Ovary (tissue), 9 donors: ENCODE measurements around the gene SMOC2. TPM values are rescaled to one million over a fixed set of nuclear protein-coding genes. Genes with fewer than 3 reads are reported as not detected.

ENCODE experiments used
- DNase-seq, 5 donors: peaks; one replicate each; pipeline ENCODE4 v3.0.0-alpha.2; 2019 to 2020
- H3K27ac ChIP-seq, 2 donors: fragments of 200-600 bp; one replicate each; pipeline versions ENCODE4 v1.5.1 to v1.8.0; 2019 to 2022
- H3K27me3 ChIP-seq: fragments of 200-600 bp; one replicate; pipeline ENCODE4 v1.8.0; 2022
- H3K36me3 ChIP-seq: fragments of 200-600 bp; sonication (generic); one replicate; pipeline ENCODE4 v1.5.1; 2019
- H3K4me1 ChIP-seq: one replicate; pipeline ENCODE4 v1.8.1; 2013; ENCODE audit warnings: mild to moderate bottlenecking, moderate library complexity; ENCODE audit not compliant: insufficient read depth
- H3K4me3 ChIP-seq: fragments of 200-600 bp; sonication (generic); one replicate; pipeline ENCODE4 v1.5.1; 2017
- H3K9me3 ChIP-seq, 2 donors: fragments of 200-600 bp in 1 of 2; sonication (generic) in 1 of 2; one replicate each; pipeline versions ENCODE4 v1.5.1 to v1.8.1; 2013 to 2019; ENCODE audit warnings: mild to moderate bottlenecking in 1 of 2, moderate library complexity in 1 of 2
- CTCF ChIP-seq, 3 donors: fragments of 450-650 bp in 2 of 3; fragments of 200-600 bp in 1 of 3; IDR thresholded peaks; one replicate each; pipeline versions ENCODE4 v1.5.1 to v1.8.0; 2016 to 2022; ENCODE audit warnings: antibody characterized with exemption in 3 of 3, mild to moderate bottlenecking in 1 of 3
- EP300 ChIP-seq: sonication (generic); formaldehyde crosslinking; IDR thresholded peaks from one replicate; pipeline ENCODE4 v1.6.1; 2017; ENCODE audit warnings: antibody characterized with exemption
- POLR2A ChIP-seq: fragments of 450-650 bp; IDR thresholded peaks from one replicate; pipeline ENCODE4 v1.6.1; 2017; ENCODE audit warnings: antibody characterized with exemption, mild to moderate bottlenecking, moderate library complexity
- WGBS, 3 donors: extraction: QIAGEN DNeasy Blood & Tissue Kit in 1 of 3; methylation state at CpG; one replicate each; pipeline versions ENCODE4 v1.1.5 to v1.1.7; 2013 to 2017; 5-methylcytosine and 5-hydroxymethylcytosine counted together
- intact Hi-C, 4 donors: fragments of 100-400 bp; cut with DNase I; formaldehyde crosslinking; loops; one replicate each; pipeline versions ENCODE4 v1.11.0 to v1.15.1; 2022 to 2023
- polyA plus RNA-seq, 2 donors: library from polyadenylated mRNA; stranded (reverse); fragments of 200-250 nt in 1 of 2; fragments of 350-450 nt in 1 of 2; fragmentation: Illumina TruSeq in 1 of 2; extraction: RNeasy Lipid Tissue Mini Kit (QIAGEN cat#74804) in 1 of 2; gene quantifications; one replicate each; pipeline ENCODE4 v1.2.3, GENCODE V29; 2013 to 2014
- total RNA-seq, 7 donors: library from RNA; depleted of rRNA in 2 of 7; stranded (reverse); fragments of >200 nt in 2 of 7; fragmentation: NEBNext Ultra II Directional in 3 of 7; extraction: Animal tissue kit (Norgen Biotek cat#: 25700) in 3 of 7; gene quantifications; one replicate each; pipeline versions ENCODE4 v1.1.0 to v1.2.4, GENCODE V29; 2016 to 2023
- donor health status: DM: no; HTN: no; CAD: no; lungs with moderate emphysema.
- donor health status: DM: no; HTN: no; CAD: no.
- donor health status: Bipolar disorder and iron deficiency.
- donor health status: DM: yes; HTN: yes; CAD: no.
- donor health status: DM: no; HTN: no; CAD: no.
- donor health status: DM: yes; HTN: yes; CAD: no.

Gene SMOC2
- total and polyA plus RNA-seq, 9 donors = 84.4 to 272 (median 129) TPM

DNA sequence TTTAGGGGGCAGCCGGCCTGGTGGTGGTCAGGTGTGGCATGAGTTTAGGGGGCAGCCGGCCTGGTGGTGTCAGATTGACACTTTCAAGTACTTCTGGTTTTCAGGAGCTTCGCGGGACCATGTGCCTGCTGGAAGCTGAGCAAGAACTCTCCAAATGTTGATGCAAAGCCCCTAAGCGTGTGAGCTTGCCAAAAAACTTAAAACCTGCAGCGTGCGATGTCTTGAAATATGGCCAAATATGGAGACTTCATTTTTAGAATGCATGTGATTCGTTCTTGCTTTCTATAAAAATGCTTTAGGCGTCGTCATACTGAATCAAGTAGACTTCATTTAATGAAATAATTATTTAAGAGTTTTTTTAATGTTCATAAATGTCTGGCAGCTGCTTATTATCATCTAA is 149.4 kb downstream of the SMOC2 start:
- 67 to 76% (median 71%) methylated on average over 10 of the region's 10 CpGs for WGBS, 3 donors
- no peak for TF ChIP-seq CTCF (IDR thresholded peaks at IDR 0.05)
- TF ChIP-seq EP300 = no peak
- no peak for TF ChIP-seq POLR2A
- intact Hi-C loops = no loop called here
- no peak for DNase-seq
- no peaks in the 10 kb centered on the region for H3K36me3 ChIP-seq
- H3K27me3 ChIP-seq = no peaks in the 10 kb centered on the region
- no peak overlapping the region for H3K4me3 ChIP-seq
- no peaks in the 10 kb centered on the region for H3K9me3 ChIP-seq
- no peak overlapping the region for H3K27ac ChIP-seq
- no peaks in the 10 kb centered on the region for H3K4me1 ChIP-seq

- 83 to 85% (median 83%) methylated on average over 11 of the region's 11 CpGs for WGBS, 3 donors
- Histone ChIP-seq H3K27me3 (no peaks in the 10 kb centered on the region), H3K36me3 (no peaks in the 10 kb centered on the region), H3K4me3 (no peak overlapping the region), H3K27ac (no peak overlapping the region), H3K9me3 (no peaks in the 10 kb centered on the region), H3K4me1 (peaks cover 2% of the 10 kb centered on the region)
- intact Hi-C loops = no loop called here
- no peak for TF ChIP-seq EP300
- TF ChIP-seq CTCF (IDR thresholded peaks at IDR 0.05) = no peak
- TF ChIP-seq POLR2A = no peak
- no peak for DNase-seq
Observed at GRCh38 chr6:168596344-168596743, 155.4 kb downstream of the SMOC2 start.

DNA sequence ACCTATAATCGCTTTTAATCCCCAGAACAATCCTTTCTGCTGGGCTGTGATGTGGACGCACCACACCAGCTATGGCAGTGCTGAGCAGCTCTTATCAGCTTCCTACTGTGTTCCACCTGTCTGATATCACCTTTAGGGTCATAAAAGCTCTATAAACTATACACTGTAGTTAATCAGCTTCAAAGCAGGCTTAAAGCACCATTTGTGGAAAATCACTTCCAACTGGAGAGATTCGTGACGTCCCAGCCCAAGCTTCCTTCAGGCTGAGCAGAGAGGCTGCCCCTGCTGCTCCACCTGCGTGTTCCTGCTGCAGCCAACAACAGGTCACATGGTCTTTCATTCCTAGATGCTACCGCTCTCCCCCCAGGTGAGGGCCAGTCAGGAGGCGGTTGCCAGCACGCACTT is 156.5 kb downstream of the SMOC2 start:
- Histone ChIP-seq H3K36me3 (no peaks in the 10 kb centered on the region), H3K4me1 (peaks cover 2% of the 10 kb centered on the region), H3K4me3 (no peak overlapping the region), H3K27me3 (no peaks in the 10 kb centered on the region), H3K27ac (no peak overlapping the region), H3K9me3 (no peaks in the 10 kb centered on the region)
- intact Hi-C loops = no loop called here
- TF ChIP-seq POLR2A (no peak), EP300 (no peak), CTCF (IDR thresholded peaks at IDR 0.05) (no peak)
- whole genome bisulfite sequencing, 3 donors = 86 to 93% (median 91%) methylated on average over 8 of the region's 8 CpGs
- DNase-seq = no peak

- H3K27me3 ChIP-seq = no peaks in the 10 kb centered on the region
- intact Hi-C loops = no loop called here
- 77 to 83% (median 82%) methylated on average over 32 of the region's 32 CpGs for WGBS, 3 donors
- H3K4me1 ChIP-seq = peaks cover 2% of the 10 kb centered on the region
- TF ChIP-seq EP300 (no peak), CTCF (IDR thresholded peaks at IDR 0.05) (no peak), POLR2A (no peak)
- H3K36me3 ChIP-seq = no peaks in the 10 kb centered on the region
- no peak overlapping the region for H3K27ac ChIP-seq
- DNase-seq = no peak
- no peak overlapping the region for H3K4me3 ChIP-seq
- no peaks in the 10 kb centered on the region for H3K9me3 ChIP-seq
Observed at GRCh38 chr6:168598251-168599117, 157.5 kb downstream of the SMOC2 start.
